Tibial nerve (tissue), 4 donors: ENCODE results near the gene LACRT.

Experiments
- EP300 ChIP-seq, 2 donors: sonication (generic); formaldehyde crosslinking; IDR thresholded peaks; one replicate each; pipeline ENCODE4 v1.6.1; 2017; ENCODE audit warnings: antibody characterized with exemption in 2 of 2, mild to moderate bottlenecking in 1 of 2
- POLR2A ChIP-seq, 2 donors: fragments of 450-650 bp; IDR thresholded peaks; one replicate each; pipeline ENCODE4 v1.6.1; 2017; ENCODE audit warnings: antibody characterized with exemption in 2 of 2, mild to moderate bottlenecking in 2 of 2, moderate library complexity in 2 of 2
- TF ChIP-seq, protein P1 (sequence below), 5 experiments: fragments of 200-600 bp in 3 of 5; fragments of 450-650 bp in 2 of 5; sonication (generic) in 3 of 5; IDR thresholded peaks; one replicate each; pipeline ENCODE4 v1.5.1; 2016 to 2019; ENCODE audit warnings: antibody characterized with exemption in 5 of 5, mild to moderate bottlenecking in 3 of 5, moderate library complexity in 2 of 5

DNA sequence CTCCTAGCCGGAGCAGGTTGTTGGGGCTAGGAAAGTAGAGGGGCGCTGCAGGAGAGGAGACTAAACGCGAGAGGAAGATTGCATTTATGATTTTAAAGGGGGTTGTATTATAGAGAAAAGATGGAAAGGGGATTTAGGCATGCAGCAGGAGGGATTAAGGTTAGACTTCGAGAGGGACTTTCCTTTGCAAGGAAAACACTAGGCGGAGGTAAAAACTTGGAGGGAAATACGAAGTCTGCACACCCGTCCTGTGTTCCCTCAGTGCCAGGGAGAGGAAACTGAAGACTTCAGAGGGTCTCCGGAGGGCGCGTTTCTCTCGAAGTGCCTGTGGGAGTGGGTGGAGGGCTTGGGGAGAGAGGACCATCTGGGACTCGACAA, 45.8 kb downstream of the LACRT start:
- TF ChIP-seq, protein P1, sequence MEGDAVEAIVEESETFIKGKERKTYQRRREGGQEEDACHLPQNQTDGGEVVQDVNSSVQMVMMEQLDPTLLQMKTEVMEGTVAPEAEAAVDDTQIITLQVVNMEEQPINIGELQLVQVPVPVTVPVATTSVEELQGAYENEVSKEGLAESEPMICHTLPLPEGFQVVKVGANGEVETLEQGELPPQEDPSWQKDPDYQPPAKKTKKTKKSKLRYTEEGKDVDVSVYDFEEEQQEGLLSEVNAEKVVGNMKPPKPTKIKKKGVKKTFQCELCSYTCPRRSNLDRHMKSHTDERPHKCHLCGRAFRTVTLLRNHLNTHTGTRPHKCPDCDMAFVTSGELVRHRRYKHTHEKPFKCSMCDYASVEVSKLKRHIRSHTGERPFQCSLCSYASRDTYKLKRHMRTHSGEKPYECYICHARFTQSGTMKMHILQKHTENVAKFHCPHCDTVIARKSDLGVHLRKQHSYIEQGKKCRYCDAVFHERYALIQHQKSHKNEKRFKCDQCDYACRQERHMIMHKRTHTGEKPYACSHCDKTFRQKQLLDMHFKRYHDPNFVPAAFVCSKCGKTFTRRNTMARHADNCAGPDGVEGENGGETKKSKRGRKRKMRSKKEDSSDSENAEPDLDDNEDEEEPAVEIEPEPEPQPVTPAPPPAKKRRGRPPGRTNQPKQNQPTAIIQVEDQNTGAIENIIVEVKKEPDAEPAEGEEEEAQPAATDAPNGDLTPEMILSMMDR (IDR thresholded peaks at IDR 0.05) = no peak
- TF ChIP-seq POLR2A (IDR thresholded peaks at IDR 0.05) (no peak), EP300 (IDR thresholded peaks at IDR 0.05) (no peak)
